Nephron (organoid): ENCODE data around the gene TSKU.

Experiments
- H3K27ac Mint-ChIP-seq, 3 experiments: 2 replicates each; pipeline ENCODE4 v1.8.0; 2020; ENCODE audit warnings: mixed read lengths in 3 of 3, mild to moderate bottlenecking in 2 of 3, moderate library complexity in 1 of 3
- H3K27me3 Mint-ChIP-seq: 2 replicates; pipeline ENCODE4 v1.8.0; 2021; ENCODE audit warnings: low read depth, mild to moderate bottlenecking, moderate library complexity, mixed read lengths
- H3K36me3 Mint-ChIP-seq: 2 replicates; pipeline ENCODE4 v1.8.0; 2020; ENCODE audit warnings: low read depth, mixed read lengths
- H3K4me1 Mint-ChIP-seq: 2 replicates; pipeline ENCODE4 v1.8.0; 2020; ENCODE audit warnings: mixed read lengths
- H3K4me3 Mint-ChIP-seq, 3 experiments: 2 replicates each; pipeline ENCODE4 v1.8.0; 2020; ENCODE audit warnings: mild to moderate bottlenecking in 3 of 3, mixed read lengths in 3 of 3, moderate library complexity in 2 of 3
- H3K9me3 Mint-ChIP-seq: 2 replicates; pipeline ENCODE4 v1.8.0; 2020; ENCODE audit warnings: mixed read lengths
- CTCF ChIP-seq, 3 experiments: fragments of 200-600 bp; sonication (generic); IDR thresholded peaks; one replicate each; pipeline ENCODE4 v1.5.0; 2021; ENCODE audit warnings: antibody characterized with exemption in 3 of 3; ENCODE audit not compliant: unreplicated experiment in 3 of 3

Gene TSKU

DNA sequence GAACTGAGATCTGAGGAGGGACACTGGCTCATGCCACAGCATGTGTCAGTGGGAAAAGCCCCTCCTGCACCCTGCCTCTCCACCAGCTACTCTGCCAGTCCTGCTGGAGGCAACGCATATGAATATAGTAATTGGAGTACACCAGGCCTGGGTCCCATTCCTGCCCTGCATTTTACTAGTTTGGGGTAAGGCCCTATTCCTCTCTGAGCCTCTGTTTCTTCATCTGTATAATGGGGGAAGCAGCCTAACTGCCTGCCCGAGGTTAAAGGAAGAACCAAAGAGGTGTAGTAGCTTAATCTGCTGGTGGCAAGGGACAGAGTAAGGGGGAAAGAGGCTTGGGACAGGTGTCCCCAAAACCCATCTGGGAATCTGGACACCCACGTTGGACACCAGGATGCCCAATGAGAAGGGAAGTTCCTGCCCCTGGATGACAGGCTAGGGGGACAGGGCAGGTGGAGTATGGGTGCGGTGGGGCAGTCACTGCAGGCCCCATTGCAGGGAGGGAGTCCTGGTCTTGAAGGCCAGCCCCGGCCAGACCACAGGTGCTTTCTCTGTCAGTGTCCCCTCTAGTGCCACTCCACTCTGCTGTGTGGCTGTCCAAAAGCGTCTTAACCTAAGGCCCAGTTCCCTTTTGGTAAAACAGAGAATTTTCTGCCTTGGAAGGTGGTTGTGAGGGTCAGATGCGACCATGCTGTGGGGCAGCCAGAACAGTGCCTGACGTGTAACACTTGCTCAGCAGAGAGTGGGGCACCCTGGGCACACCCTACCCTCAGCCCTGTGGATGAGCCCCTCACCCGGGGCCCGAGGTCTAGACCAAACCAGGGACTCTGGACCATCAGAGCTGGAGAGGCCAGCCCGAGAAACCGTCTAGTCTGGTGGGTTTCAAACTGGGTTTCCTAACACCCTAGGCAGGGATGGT lies 11.5 kb downstream of the TSKU start:
- no peak overlapping the region for H3K4me3 Mint-ChIP-seq
- H3K27ac Mint-ChIP-seq, result no peak overlapping the region
- no peak for TF ChIP-seq CTCF (IDR thresholded peaks at IDR 0.05; ENCODE audit: unreplicated experiment in 3 of 3)
- H3K9me3 Mint-ChIP-seq, result peaks cover 8% of the 10 kb centered on the region
- peaks cover 37% of the 10 kb centered on the region for H3K36me3 Mint-ChIP-seq
- no peaks in the 10 kb centered on the region for H3K27me3 Mint-ChIP-seq
- peaks cover 30% of the 10 kb centered on the region for H3K4me1 Mint-ChIP-seq

DNA sequence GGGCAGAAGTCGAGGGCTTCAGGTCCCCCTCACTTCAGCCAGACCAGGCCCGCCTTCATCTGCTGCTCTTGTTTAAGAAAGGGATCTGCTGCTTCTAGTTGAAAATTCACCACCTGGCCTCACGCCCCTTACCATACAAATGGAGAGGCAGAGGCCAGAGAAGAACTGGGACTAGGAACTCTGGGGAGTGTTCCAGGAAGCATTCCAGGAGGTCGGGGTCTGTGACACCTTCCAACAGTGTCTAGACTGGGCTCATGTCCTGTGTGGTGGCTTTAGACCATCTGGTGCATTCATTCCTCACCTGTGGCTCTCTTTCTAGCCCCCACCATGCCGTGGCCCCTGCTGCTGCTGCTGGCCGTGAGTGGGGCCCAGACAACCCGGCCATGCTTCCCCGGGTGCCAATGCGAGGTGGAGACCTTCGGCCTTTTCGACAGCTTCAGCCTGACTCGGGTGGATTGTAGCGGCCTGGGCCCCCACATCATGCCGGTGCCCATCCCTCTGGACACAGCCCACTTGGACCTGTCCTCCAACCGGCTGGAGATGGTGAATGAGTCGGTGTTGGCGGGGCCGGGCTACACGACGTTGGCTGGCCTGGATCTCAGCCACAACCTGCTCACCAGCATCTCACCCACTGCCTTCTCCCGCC lies 12.3 kb downstream of the TSKU start:
- no peak overlapping the region for H3K27ac Mint-ChIP-seq
- peaks cover 29% of the 10 kb centered on the region for H3K4me1 Mint-ChIP-seq
- H3K9me3 Mint-ChIP-seq, result peaks cover 7% of the 10 kb centered on the region
- peaks cover 34% of the 10 kb centered on the region for H3K36me3 Mint-ChIP-seq
- TF ChIP-seq CTCF (IDR thresholded peaks at IDR 0.05; ENCODE audit: unreplicated experiment in 3 of 3), result no peak
- H3K27me3 Mint-ChIP-seq, result no peaks in the 10 kb centered on the region
- H3K4me3 Mint-ChIP-seq, result no peak overlapping the region

DNA sequence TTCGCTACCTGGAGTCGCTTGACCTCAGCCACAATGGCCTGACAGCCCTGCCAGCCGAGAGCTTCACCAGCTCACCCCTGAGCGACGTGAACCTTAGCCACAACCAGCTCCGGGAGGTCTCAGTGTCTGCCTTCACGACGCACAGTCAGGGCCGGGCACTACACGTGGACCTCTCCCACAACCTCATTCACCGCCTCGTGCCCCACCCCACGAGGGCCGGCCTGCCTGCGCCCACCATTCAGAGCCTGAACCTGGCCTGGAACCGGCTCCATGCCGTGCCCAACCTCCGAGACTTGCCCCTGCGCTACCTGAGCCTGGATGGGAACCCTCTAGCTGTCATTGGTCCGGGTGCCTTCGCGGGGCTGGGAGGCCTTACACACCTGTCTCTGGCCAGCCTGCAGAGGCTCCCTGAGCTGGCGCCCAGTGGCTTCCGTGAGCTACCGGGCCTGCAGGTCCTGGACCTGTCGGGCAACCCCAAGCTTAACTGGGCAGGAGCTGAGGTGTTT lies 12.8 kb downstream of the TSKU start:
- peaks cover 28% of the 10 kb centered on the region for H3K36me3 Mint-ChIP-seq
- no peak overlapping the region for H3K4me3 Mint-ChIP-seq
- H3K27ac Mint-ChIP-seq, result no peak overlapping the region
- no peak for TF ChIP-seq CTCF (IDR thresholded peaks at IDR 0.05; ENCODE audit: unreplicated experiment in 3 of 3)
- H3K4me1 Mint-ChIP-seq, result peaks cover 23% of the 10 kb centered on the region
- H3K9me3 Mint-ChIP-seq, result peaks cover 4% of the 10 kb centered on the region
- no peaks in the 10 kb centered on the region for H3K27me3 Mint-ChIP-seq

- no peak for TF ChIP-seq CTCF (IDR thresholded peaks at IDR 0.05; ENCODE audit: unreplicated experiment in 3 of 3)
These were observed 13.5 kb downstream of the TSKU start for GRCh38 chr11:76796511-76797198.

DNA sequence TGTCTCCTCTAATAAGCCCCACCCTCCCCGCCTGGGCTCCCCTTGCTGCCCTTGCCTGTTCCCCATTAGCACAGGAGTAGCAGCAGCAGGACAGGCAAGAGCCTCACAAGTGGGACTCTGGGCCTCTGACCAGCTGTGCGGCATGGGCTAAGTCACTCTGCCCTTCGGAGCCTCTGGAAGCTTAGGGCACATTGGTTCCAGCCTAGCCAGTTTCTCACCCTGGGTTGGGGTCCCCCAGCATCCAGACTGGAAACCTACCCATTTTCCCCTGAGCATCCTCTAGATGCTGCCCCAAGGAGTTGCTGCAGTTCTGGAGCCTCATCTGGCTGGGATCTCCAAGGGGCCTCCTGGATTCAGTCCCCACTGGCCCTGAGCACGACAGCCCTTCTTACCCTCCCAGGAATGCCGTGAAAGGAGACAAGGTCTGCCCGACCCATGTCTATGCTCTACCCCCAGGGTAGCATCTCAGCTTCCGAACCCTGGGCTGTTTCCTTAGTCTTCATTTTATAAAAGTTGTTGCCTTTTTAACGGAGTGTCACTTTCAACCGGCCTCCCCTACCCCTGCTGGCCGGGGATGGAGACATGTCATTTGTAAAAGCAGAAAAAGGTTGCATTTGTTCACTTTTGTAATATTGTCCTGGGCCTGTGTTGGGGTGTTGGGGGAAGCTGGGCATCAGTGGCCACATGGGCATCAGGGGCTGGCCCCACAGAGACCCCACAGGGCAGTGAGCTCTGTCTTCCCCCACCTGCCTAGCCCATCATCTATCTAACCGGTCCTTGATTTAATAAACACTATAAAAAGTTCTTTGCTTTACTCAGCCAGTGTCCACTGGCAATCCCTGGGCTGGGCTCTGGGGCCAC lies 14.4 kb downstream of the TSKU start:
- Mint-ChIP-seq H3K9me3 (peaks cover 2% of the 10 kb centered on the region), H3K36me3 (peaks cover 14% of the 10 kb centered on the region), H3K4me3 (no peak overlapping the region), H3K4me1 (peaks cover 15% of the 10 kb centered on the region), H3K27ac (no peak overlapping the region), H3K27me3 (no peaks in the 10 kb centered on the region)
- no peak for TF ChIP-seq CTCF (IDR thresholded peaks at IDR 0.05; ENCODE audit: unreplicated experiment in 3 of 3)

More at GRCh38 chr11:76796511-76797198, 13.5 kb downstream of the TSKU start:
- no peaks in the 10 kb centered on the region for H3K27me3 Mint-ChIP-seq
- H3K4me3 Mint-ChIP-seq, result no peak overlapping the region
- peaks cover 21% of the 10 kb centered on the region for H3K4me1 Mint-ChIP-seq
- peaks cover 4% of the 10 kb centered on the region for H3K9me3 Mint-ChIP-seq
- no peak overlapping the region for H3K27ac Mint-ChIP-seq
- H3K36me3 Mint-ChIP-seq, result peaks cover 23% of the 10 kb centered on the region
